OCI-LY7 (cell line): ENCODE data around the gene LHX5. TPM values are rescaled to one million over a fixed set of nuclear protein-coding genes. Genes with fewer than 3 reads are reported as not detected.

Source experiments
- BruUV-seq: library from RNA; stranded (reverse); fragments of 400-500 nt; replicated peaks from 2 replicates; lab custom pipeline; 2021; lab: Mats Ljungman, UMichigan
- CTCF ChIA-PET: fragments of 300-600 bp; sonication (Branson Sonifier 250); formaldehyde crosslinking; loops from one replicate; lab custom pipeline; 2022; ENCODE audit warnings: antibody characterized with exemption; ENCODE audit not compliant: unreplicated experiment; lab: Charles Lee
- POLR2A ChIA-PET: fragments of 300-600 bp; sonication (Branson Sonifier 250); formaldehyde crosslinking; loops from one replicate; lab custom pipeline; 2022; ENCODE audit warnings: antibody characterized with exemption; lab: Charles Lee
- DNase-seq: peaks from one replicate; pipeline ENCODE4 v3.0.0-alpha.2; 2015; ENCODE audit warnings: low spot score
- H2AFZ ChIP-seq: fragments of 200-600 bp; sonication (generic), shearing (Covaris generic); 2 replicates; pipeline ENCODE4 v1.6.1; 2014; ENCODE audit warnings: mild to moderate bottlenecking, antibody characterized with exemption, low read length, moderate library complexity
- H3K27ac ChIP-seq: fragments of 200-600 bp; sonication (generic); 2 replicates; pipeline ENCODE4 v1.5.1; 2014; ENCODE audit warnings: mixed run types, low read depth, mild to moderate bottlenecking, moderate library complexity, low read length, inconsistent platforms; ENCODE audit not compliant: poor library complexity, severe bottlenecking
- H3K36me3 ChIP-seq: fragments of 200-600 bp; sonication (generic); 2 replicates; pipeline ENCODE4 v1.6.1; 2014; ENCODE audit warnings: mild to moderate bottlenecking, antibody characterized with exemption, low read length, moderate library complexity, mixed read lengths; ENCODE audit not compliant: insufficient read depth
- H3K4me1 ChIP-seq: fragments of 200-600 bp; sonication (generic); 2 replicates; pipeline ENCODE4 v1.5.1; 2014; ENCODE audit warnings: mild to moderate bottlenecking, low read length; ENCODE audit not compliant: insufficient read depth, poor library complexity, severe bottlenecking
- H3K4me2 ChIP-seq: fragments of 200-600 bp; sonication (generic); 2 replicates; pipeline ENCODE4 v1.6.1; 2014; ENCODE audit warnings: mild to moderate bottlenecking, low read length
- H3K4me3 ChIP-seq: fragments of 200-600 bp; sonication (generic); 2 replicates; pipeline ENCODE4 v1.5.1; 2014; ENCODE audit warnings: mild to moderate bottlenecking, low read depth, low read length; ENCODE audit not compliant: poor library complexity, severe bottlenecking
- H3K79me2 ChIP-seq: fragments of 200-600 bp; sonication (generic); 2 replicates; pipeline ENCODE4 v1.6.1; 2016; ENCODE audit warnings: low read depth, mild to moderate bottlenecking, low read length, moderate library complexity, mixed read lengths; ENCODE audit not compliant: insufficient read depth
- H3K9me2 ChIP-seq: fragments of 200-600 bp; sonication (generic); 2 replicates; pipeline ENCODE4 v1.6.1; 2016; ENCODE audit warnings: mild to moderate bottlenecking, low read length, mixed read lengths; ENCODE audit not compliant: insufficient read depth
- H3K9me3 ChIP-seq: fragments of 200-600 bp; sonication (generic); 2 replicates; pipeline ENCODE4 v1.6.1; 2014; ENCODE audit warnings: mild to moderate bottlenecking, mixed run types, low read length, mixed read lengths
- H4K20me1 ChIP-seq: fragments of 200-600 bp; sonication (generic); 2 replicates; pipeline ENCODE4 v1.6.1; 2014; ENCODE audit warnings: mild to moderate bottlenecking, antibody characterized with exemption, low read length, moderate library complexity, mixed read lengths; ENCODE audit not compliant: insufficient read depth
- CTCF ChIP-seq: fragments of 200-600 bp; sonication (generic); conservative IDR thresholded peaks from 2 replicates; pipeline ENCODE4 v1.5.1; 2014; ENCODE audit warnings: mild to moderate bottlenecking, antibody characterized with exemption, low read length, moderate library complexity, mixed read lengths
- EZH2phosphoT487 ChIP-seq: fragments of 200-600 bp; sonication (generic); IDR thresholded peaks from 2 replicates; pipeline ENCODE4 v1.6.1; 2018; ENCODE audit warnings: low read depth, borderline replicate concordance, mild to moderate bottlenecking, mixed run types, antibody characterized with exemption, low read length, moderate library complexity, mixed read lengths
- intact Hi-C: fragments of 100-400 bp; cut with micrococcal nuclease; formaldehyde crosslinking; loops from one replicate; pipeline ENCODE4 v1.10.0; 2022; ENCODE audit not compliant: unreplicated experiment
- total RNA-seq, 2 experiments: library from RNA; depleted of rRNA in 1 of 2; stranded (reverse); fragments of >200 nt in 1 of 2; shearing (Covaris generic) in 1 of 2; gene quantifications; 2 replicates each; pipeline ENCODE4 v1.2.3, GENCODE V29; 2014 to 2022

LHX5 gene
- total RNA-seq, 2 experiments from 2014 or later, result not detected

GRCh38 chr12:113457710-113458109, 14.0 kb downstream of the LHX5 start:
- TF ChIP-seq CTCF, result no peak
- no peak for TF ChIP-seq EZH2phosphoT487
- CTCF ChIA-PET, result no interaction called here
- H3K36me3 ChIP-seq, result no peaks in the 10 kb centered on the region
- no peak overlapping the region for H3K4me3 ChIP-seq
- DNase-seq, result no peak
- H3K9me3 ChIP-seq, result no peaks in the 10 kb centered on the region
- intact Hi-C loops, result no loop called here
- H3K9me2 ChIP-seq, result no peaks in the 10 kb centered on the region
- no peaks in the 10 kb centered on the region for H4K20me1 ChIP-seq
- POLR2A ChIA-PET, result interaction anchor here (0.8 kb wide), 1 partner anchor 123 kb away, joined by 6 read pairs; the partner anchor contains the start of gene SLC8B1
- no peak overlapping the region; the same call in 1 of the 2 replicates for H2AFZ ChIP-seq
- no peaks in the 10 kb centered on the region for H3K79me2 ChIP-seq
- peaks cover 56% of the 10 kb centered on the region for H3K4me1 ChIP-seq
- H3K4me2 ChIP-seq, result peak overlapping the region; percentile 70
- H3K27ac ChIP-seq, result peak overlapping the region; percentile 87
- BruUV-seq, result no TSS peak

GRCh38 chr12:113457185-113457584, 14.5 kb downstream of the LHX5 start:
- Histone ChIP-seq H3K4me1 (peaks cover 62% of the 10 kb centered on the region), H3K9me3 (no peaks in the 10 kb centered on the region), H3K79me2 (no peaks in the 10 kb centered on the region), H3K27ac (peak overlapping the region; percentile 87), H4K20me1 (no peaks in the 10 kb centered on the region), H3K9me2 (no peaks in the 10 kb centered on the region), H3K36me3 (no peaks in the 10 kb centered on the region), H2AFZ (peak overlapping the region; percentile 91; the same call in 1 of the 2 replicates), H3K4me2 (peak overlapping the region; percentile 70), H3K4me3 (peak overlapping the region; percentile 41)
- no peak for TF ChIP-seq CTCF
- no peak for TF ChIP-seq EZH2phosphoT487
- POLR2A ChIA-PET, result interaction anchor here (0.8 kb wide), 1 partner anchor 122 kb away, joined by 6 read pairs; the partner anchor contains the start of gene SLC8B1
- no peak for DNase-seq
- BruUV-seq, result no TSS peak
- CTCF ChIA-PET, result no interaction called here
- intact Hi-C loops, result no loop called here

GRCh38 chr12:113456761-113457160, 14.9 kb downstream of the LHX5 start:
- H3K36me3 ChIP-seq, result no peaks in the 10 kb centered on the region
- H3K9me3 ChIP-seq, result no peaks in the 10 kb centered on the region
- no peaks in the 10 kb centered on the region for H3K9me2 ChIP-seq
- peak; percentile 89 for DNase-seq
- intact Hi-C loops, result no loop called here
- ChIA-PET CTCF (interaction anchor here (0.6 kb wide), 1 partner anchor 36 kb away, joined by 3 read pairs; no protein-coding TSS in a partner anchor), POLR2A (no interaction called here)
- peak overlapping the region; percentile 87 for H3K27ac ChIP-seq
- H3K4me2 ChIP-seq, result peak overlapping the region; percentile 70
- peaks cover 63% of the 10 kb centered on the region for H3K4me1 ChIP-seq
- no TSS peak for BruUV-seq
- H3K4me3 ChIP-seq, result peak overlapping the region; percentile 41
- no peaks in the 10 kb centered on the region for H3K79me2 ChIP-seq
- H2AFZ ChIP-seq, result peak overlapping the region; percentile 91
- no peaks in the 10 kb centered on the region for H4K20me1 ChIP-seq
- TF ChIP-seq EZH2phosphoT487 (no peak), CTCF (no peak)
